Esophagus squamous epithelium (tissue), 4 donors: ENCODE results near the gene ACER2.

ENCODE experiments used
- CTCF ChIP-seq, 6 experiments: fragments of 450-650 bp in 4 of 6; fragments of 200-600 bp in 2 of 6; sonication (generic) in 2 of 6; IDR thresholded peaks; one replicate each; pipeline ENCODE4 v1.5.1; 2016 to 2019; ENCODE audit warnings: antibody characterized with exemption in 6 of 6, mild to moderate bottlenecking in 4 of 6, moderate library complexity in 4 of 6
- POLR2A ChIP-seq, 4 donors: fragments of 450-650 bp; IDR thresholded peaks; one replicate each; pipeline ENCODE4 v1.6.1; 2017; ENCODE audit warnings: antibody characterized with exemption in 4 of 4, mild to moderate bottlenecking in 4 of 4, moderate library complexity in 3 of 4

GRCh38 chr9:19486803-19487202 is 78.0 kb downstream of the ACER2 start:
- no peak for TF ChIP-seq CTCF (IDR thresholded peaks at IDR 0.05)
- no peak for TF ChIP-seq POLR2A (IDR thresholded peaks at IDR 0.05)
